HL-60/S4 treated with retinoic acid at 250 ng/mL for 4 days and 3 days (cell line): ENCODE results near the gene PIAS4.

Experiments used
- in situ Hi-C: fragments of 300-500 bp; cut with MboI; formaldehyde crosslinking; loops from 2 replicates; pipeline ENCODE4 v1.7.0; 2022; ENCODE audit warnings: low sequenced_read_pairs

PIAS4 gene

GRCh38 chr19:4038661-4039423 lies 31.3 kb downstream of the PIAS4 start:
- in situ Hi-C loops, result no loop called here

GRCh38 chr19:4042064-4042730 lies 34.7 kb downstream of the PIAS4 start:
- in situ Hi-C loops, result no loop called here

GRCh38 chr19:4042731-4043082 lies 35.2 kb downstream of the PIAS4 start:
- in situ Hi-C loops, result no loop called here

- in situ Hi-C loops, result no loop called here
These were observed 35.9 kb downstream of the PIAS4 start for GRCh38 chr19:4043401-4043800.

- in situ Hi-C loops, result no loop called here
These were observed 36.6 kb downstream of the PIAS4 start for GRCh38 chr19:4043966-4044715.

- in situ Hi-C loops, result no loop called here
These were observed 37.5 kb downstream of the PIAS4 start for GRCh38 chr19:4044990-4045465.

GRCh38 chr19:4045597-4046361 lies 38.2 kb downstream of the PIAS4 start:
- in situ Hi-C loops, result no loop called here

GRCh38 chr19:4046362-4046691 lies 38.8 kb downstream of the PIAS4 start:
- in situ Hi-C loops, result no loop called here

- in situ Hi-C loops, result no loop called here
These were observed 39.6 kb downstream of the PIAS4 start for GRCh38 chr19:4046946-4047683.

- in situ Hi-C loops, result no loop called here
These were observed 41.9 kb downstream of the PIAS4 start for GRCh38 chr19:4049432-4049831.

GRCh38 chr19:4051175-4052101 lies 43.9 kb downstream of the PIAS4 start:
- in situ Hi-C loops, result no loop called here

GRCh38 chr19:4052114-4052992 lies 44.8 kb downstream of the PIAS4 start:
- in situ Hi-C loops, result no loop called here

GRCh38 chr19:4052993-4053422 lies 45.5 kb downstream of the PIAS4 start:
- in situ Hi-C loops, result no loop called here

- in situ Hi-C loops, result no loop called here
These were observed 46.1 kb downstream of the PIAS4 start for GRCh38 chr19:4053423-4054324.

GRCh38 chr19:4054441-4055208 lies 47.1 kb downstream of the PIAS4 start:
- in situ Hi-C loops, result no loop called here

GRCh38 chr19:4055209-4055552 lies 47.6 kb downstream of the PIAS4 start:
- in situ Hi-C loops, result no loop called here
